HepG2 (cell line): Measurements from ENCODE around the gene CAPN10. TPM values are rescaled to one million over a fixed set of nuclear protein-coding genes. Genes with fewer than 3 reads are reported as not detected.

Source experiments
- ATAC-seq: fragments of 200-7000 bp; cut with Tn5 transposase; 3 replicates; pipeline ENCODE4 v1.9.1; 2020; ENCODE audit warnings: mild to moderate bottlenecking, moderate library complexity
- BruUV-seq: library from RNA; stranded (reverse); fragments of 400-500 nt; replicated peaks from 2 replicates; lab custom pipeline; 2021; lab: Mats Ljungman, UMichigan
- CTCF ChIA-PET: fragments of 300-600 bp; formaldehyde crosslinking; extraction: SDS; loops from one replicate; lab custom pipeline; 2021; ENCODE audit warnings: low total read pairs, inconsistent platforms, low intra/inter-chr PET ratio; lab: Yijun Ruan, JAX
- POLR2A ChIA-PET: fragments of 350-600 bp; sonication (Branson Sonifier 250); formaldehyde crosslinking; loops from one replicate; lab custom pipeline; 2020; ENCODE audit warnings: antibody characterized with exemption, inconsistent platforms; lab: Yijun Ruan, JAX
- DNase-seq: peaks from one replicate; pipeline ENCODE4 v3.0.0-alpha.2; 2015; ENCODE audit warnings: low spot score
- FAIRE-seq: peaks from 3 replicates; lab custom pipeline; 2011; peaks lifted over from hg19 to GRCh38; lab: Jason Lieb, UNC
- H2AFZ ChIP-seq: one replicate; pipeline ENCODE4 v1.6.1; 2011; ENCODE audit warnings: low read length, inconsistent platforms
- H3K27ac ChIP-seq: fragments of 300-600 bp; 3 replicates; pipeline ENCODE4 v1.8.0; 2011; ENCODE audit warnings: mixed run types, mild to moderate bottlenecking, mixed read lengths, low read length, inconsistent platforms; ENCODE audit not compliant: insufficient read depth; ENCODE audit errors: extremely low read length
- H3K27me3 ChIP-seq, 2 experiments: fragments of 200-600 bp in 1 of 2; 2 replicates in 1 of 2; 3 replicates in 1 of 2; pipeline versions ENCODE4 v1.6.0 to v1.8.0; 2011; ENCODE audit warnings: low read length in 2 of 2, mild to moderate bottlenecking in 2 of 2, moderate library complexity in 2 of 2, inconsistent platforms in 1 of 2; ENCODE audit not compliant: insufficient read depth in 2 of 2, control insufficient read depth in 1 of 2
- H3K36me3 ChIP-seq, 2 experiments: fragments of 200-600 bp in 1 of 2; replicated peaks in 1 of 2; 2 replicates in 1 of 2; 3 replicates in 1 of 2; pipeline versions ENCODE4 v1.5.1 to v1.8.0; 2011; ENCODE audit warnings: low read length in 2 of 2, inconsistent platforms in 1 of 2; ENCODE audit not compliant: insufficient read depth in 2 of 2, control insufficient read depth in 1 of 2
- H3K4me1 ChIP-seq: 2 replicates; pipeline ENCODE4 v1.5.1; 2012; ENCODE audit warnings: low read length, inconsistent platforms; ENCODE audit not compliant: insufficient read depth
- H3K4me2 ChIP-seq: 2 replicates; pipeline ENCODE4 v1.6.0; 2011; ENCODE audit warnings: low read depth, low read length, inconsistent platforms
- H3K4me3 ChIP-seq, 3 experiments: fragments of 200-600 bp in 1 of 3; sonication (generic), shearing (Covaris generic) in 1 of 3; replicated peaks in 1 of 3; 2 replicates each; pipeline ENCODE4 v1.5.1; 2011 to 2016; ENCODE audit warnings: low read length in 3 of 3, inconsistent platforms in 2 of 3, low read depth in 2 of 3, mild to moderate bottlenecking in 2 of 3, control low read depth in 1 of 3, mixed read lengths in 1 of 3; ENCODE audit not compliant: insufficient read depth in 1 of 3
- H3K79me2 ChIP-seq: one replicate; pipeline ENCODE4 v1.6.1; 2011; ENCODE audit warnings: low read length, inconsistent platforms; ENCODE audit not compliant: insufficient read depth
- H3K9ac ChIP-seq: 2 replicates; pipeline ENCODE4 v1.6.0; 2011; ENCODE audit warnings: mild to moderate bottlenecking, low read depth, low read length, inconsistent platforms; ENCODE audit not compliant: insufficient read depth
- H3K9me3 ChIP-seq: 2 replicates; pipeline ENCODE4 v1.5.1; 2012; ENCODE audit warnings: mild to moderate bottlenecking, low read length
- H4K20me1 ChIP-seq: 2 replicates; pipeline ENCODE4 v1.6.0; 2011; ENCODE audit warnings: inconsistent platforms, mild to moderate bottlenecking, low read length, moderate library complexity; ENCODE audit not compliant: insufficient read depth
- RBAK ChIP-seq: sonication (generic); formaldehyde crosslinking; IDR thresholded peaks from 2 replicates; pipeline ENCODE4 v1.5.1; 2020; ENCODE audit warnings: mild to moderate bottlenecking, missing genetic modification reagents
- ZNF281 ChIP-seq: sonication (generic); formaldehyde crosslinking; IDR thresholded peaks from 2 replicates; pipeline ENCODE4 v1.4.0; 2020; ENCODE audit warnings: missing genetic modification reagents, borderline replicate concordance
- ZNF446 ChIP-seq: sonication (generic); formaldehyde crosslinking; IDR thresholded peaks from 2 replicates; pipeline ENCODE4 v1.5.0; 2020; ENCODE audit warnings: mild to moderate bottlenecking, missing genetic modification reagents
- WGBS: methylation state at CpG from one replicate; pipeline ENCODE4 v1.1.6; 2017; ENCODE audit warnings: low lambda C conversion rate; 5-methylcytosine and 5-hydroxymethylcytosine counted together
- in situ Hi-C: cut with HindIII; loops from 2 replicates; pipeline ENCODE4 v1.10.0; 2017; ENCODE audit warnings: low pct_unique_long_range_greater_than_20kb; ENCODE audit not compliant: extremely low pct_ligation_motif_present
- intact Hi-C: fragments of 100-400 bp; cut with micrococcal nuclease; formaldehyde crosslinking; loops from one replicate; pipeline ENCODE4 v1.10.0; 2022; ENCODE audit not compliant: unreplicated experiment
- polyA plus RNA-seq, 8 experiments: library from polyadenylated mRNA; depleted of rRNA in 3 of 8; stranded (reverse) in 7 of 8; unstranded in 1 of 8; fragments of >200 nt; fragmentation: Illumina TruSeq in 4 of 8; extraction: Trizol in 4 of 8; gene quantifications; 2 replicates each; pipeline versions ENCODE4 v1.2.1 to v1.2.3, GENCODE V29; 2011 to 2016; ENCODE audit warnings: low read depth in 4 of 8, missing spikeins in 1 of 8, mixed read lengths in 1 of 8; ENCODE audit not compliant: insufficient read depth in 1 of 8
- total RNA-seq, 5 experiments: library from RNA; depleted of rRNA; stranded (reverse); fragments of >200 nt; fragmentation: Illumina TruSeq; extraction: Trizol; gene quantifications; 2 replicates each; pipeline ENCODE4 v1.2.3, GENCODE V29; 2016; ENCODE audit warnings: low read depth in 1 of 5
- TF ChIP-seq, protein P1 (sequence below): sonication (generic); formaldehyde crosslinking; IDR thresholded peaks from 2 replicates; pipeline ENCODE4 v1.5.0; 2020; ENCODE audit warnings: mild to moderate bottlenecking, missing genetic modification reagents
- TF ChIP-seq, protein P2 (sequence below): sonication (generic); formaldehyde crosslinking; IDR thresholded peaks from 2 replicates; pipeline ENCODE4 v1.4.0; 2020; ENCODE audit warnings: missing genetic modification reagents, mild to moderate bottlenecking, borderline replicate concordance

CAPN10 gene
- total and polyA plus RNA-seq, 2 of the 13 experiments (the other 11 are each of a cell fraction or from before 2014, with no cell fraction given): 27.6 to 32.4 TPM

DNA sequence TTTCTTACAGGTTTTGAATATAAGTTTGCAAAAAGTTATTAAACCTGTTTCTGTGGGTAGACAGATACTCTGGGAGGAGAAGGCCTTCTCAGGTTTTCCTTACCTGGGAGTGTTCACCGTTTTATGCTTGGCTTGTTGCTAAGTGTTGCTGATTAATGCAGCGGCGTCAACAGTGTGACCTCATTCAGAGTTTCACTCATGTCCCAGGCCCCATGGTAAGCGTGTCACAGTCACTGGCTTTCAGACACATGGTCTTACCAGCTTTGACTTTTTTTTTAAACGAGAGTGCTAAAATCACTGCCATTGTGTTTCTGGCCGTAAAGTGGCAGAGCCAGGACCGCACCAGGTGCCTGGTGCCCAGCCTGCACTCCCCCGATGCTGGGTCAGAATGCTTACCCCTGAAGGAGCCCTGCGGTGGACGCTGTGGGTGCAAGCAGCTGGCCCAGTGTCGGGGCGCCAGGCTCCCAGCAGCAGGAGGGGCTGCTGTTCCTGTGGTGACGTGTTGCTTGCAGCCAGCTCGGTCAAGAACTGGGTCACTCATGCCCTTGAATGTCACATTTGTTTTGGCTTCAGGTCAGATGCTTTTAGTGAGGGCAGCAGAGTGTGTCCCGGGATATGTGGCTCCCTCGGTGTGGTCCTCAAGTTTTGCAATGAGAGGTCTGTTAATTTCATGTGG lies 3.5 kb downstream of the CAPN10 start (continued):
- TF ChIP-seq ZNF281 (CRISPR knock-in tag): no peak

DNA sequence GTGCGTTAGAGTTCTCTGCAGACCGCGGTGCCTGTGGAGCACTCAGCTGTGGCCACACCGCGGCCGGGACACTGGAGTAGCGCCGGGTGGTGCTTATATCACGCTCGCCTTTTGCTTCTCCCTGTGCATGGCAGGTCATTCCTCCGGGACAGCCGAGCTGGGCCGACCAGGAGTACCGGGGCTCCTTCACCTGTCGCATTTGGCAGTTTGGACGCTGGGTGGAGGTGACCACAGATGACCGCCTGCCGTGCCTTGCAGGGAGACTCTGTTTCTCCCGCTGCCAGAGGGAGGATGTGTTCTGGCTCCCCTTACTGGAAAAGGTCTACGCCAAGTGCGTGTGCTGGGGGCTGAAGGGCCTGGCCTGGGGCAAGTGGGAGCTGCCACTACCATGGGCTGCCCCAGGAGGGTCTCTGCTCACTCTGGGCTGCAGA lies 4.2 kb downstream of the CAPN10 start:
- no TSS peak for BruUV-seq
- TF ChIP-seq RBAK (CRISPR knock-in tag): no peak
- TF ChIP-seq, protein P1, sequence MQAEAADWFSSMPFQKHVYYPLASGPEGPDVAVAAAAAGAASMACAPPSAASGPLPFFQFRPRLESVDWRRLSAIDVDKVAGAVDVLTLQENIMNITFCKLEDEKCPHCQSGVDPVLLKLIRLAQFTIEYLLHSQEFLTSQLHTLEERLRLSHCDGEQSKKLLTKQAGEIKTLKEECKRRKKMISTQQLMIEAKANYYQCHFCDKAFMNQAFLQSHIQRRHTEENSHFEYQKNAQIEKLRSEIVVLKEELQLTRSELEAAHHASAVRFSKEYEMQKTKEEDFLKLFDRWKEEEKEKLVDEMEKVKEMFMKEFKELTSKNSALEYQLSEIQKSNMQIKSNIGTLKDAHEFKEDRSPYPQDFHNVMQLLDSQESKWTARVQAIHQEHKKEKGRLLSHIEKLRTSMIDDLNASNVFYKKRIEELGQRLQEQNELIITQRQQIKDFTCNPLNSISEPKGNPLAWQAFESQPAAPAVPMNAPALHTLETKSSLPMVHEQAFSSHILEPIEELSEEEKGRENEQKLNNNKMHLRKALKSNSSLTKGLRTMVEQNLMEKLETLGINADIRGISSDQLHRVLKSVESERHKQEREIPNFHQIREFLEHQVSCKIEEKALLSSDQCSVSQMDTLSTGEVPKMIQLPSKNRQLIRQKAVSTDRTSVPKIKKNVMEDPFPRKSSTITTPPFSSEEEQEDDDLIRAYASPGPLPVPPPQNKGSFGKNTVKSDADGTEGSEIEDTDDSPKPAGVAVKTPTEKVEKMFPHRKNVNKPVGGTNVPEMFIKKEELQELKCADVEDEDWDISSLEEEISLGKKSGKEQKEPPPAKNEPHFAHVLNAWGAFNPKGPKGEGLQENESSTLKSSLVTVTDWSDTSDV (CRISPR knock-in tag): no peak
- TF ChIP-seq, protein P2, sequence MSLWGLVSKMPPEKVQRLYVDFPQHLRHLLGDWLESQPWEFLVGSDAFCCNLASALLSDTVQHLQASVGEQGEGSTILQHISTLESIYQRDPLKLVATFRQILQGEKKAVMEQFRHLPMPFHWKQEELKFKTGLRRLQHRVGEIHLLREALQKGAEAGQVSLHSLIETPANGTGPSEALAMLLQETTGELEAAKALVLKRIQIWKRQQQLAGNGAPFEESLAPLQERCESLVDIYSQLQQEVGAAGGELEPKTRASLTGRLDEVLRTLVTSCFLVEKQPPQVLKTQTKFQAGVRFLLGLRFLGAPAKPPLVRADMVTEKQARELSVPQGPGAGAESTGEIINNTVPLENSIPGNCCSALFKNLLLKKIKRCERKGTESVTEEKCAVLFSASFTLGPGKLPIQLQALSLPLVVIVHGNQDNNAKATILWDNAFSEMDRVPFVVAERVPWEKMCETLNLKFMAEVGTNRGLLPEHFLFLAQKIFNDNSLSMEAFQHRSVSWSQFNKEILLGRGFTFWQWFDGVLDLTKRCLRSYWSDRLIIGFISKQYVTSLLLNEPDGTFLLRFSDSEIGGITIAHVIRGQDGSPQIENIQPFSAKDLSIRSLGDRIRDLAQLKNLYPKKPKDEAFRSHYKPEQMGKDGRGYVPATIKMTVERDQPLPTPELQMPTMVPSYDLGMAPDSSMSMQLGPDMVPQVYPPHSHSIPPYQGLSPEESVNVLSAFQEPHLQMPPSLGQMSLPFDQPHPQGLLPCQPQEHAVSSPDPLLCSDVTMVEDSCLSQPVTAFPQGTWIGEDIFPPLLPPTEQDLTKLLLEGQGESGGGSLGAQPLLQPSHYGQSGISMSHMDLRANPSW: no peak
- no peak for TF ChIP-seq ZNF446 (CRISPR knock-in tag)
- FAIRE-seq (no peak), ATAC-seq (no peak), DNase-seq (no peak)
- no peak overlapping the region for H3K9ac ChIP-seq
- no peak overlapping the region for H3K4me2 ChIP-seq
- H3K9me3 ChIP-seq: no peaks in the 10 kb centered on the region
- H2AFZ ChIP-seq: no peak overlapping the region
- H3K27ac ChIP-seq: no peak overlapping the region
- H3K36me3 ChIP-seq: peaks cover 22 to 36% of the 10 kb centered on the region in 2 experiments
- H3K79me2 ChIP-seq: peaks cover 39% of the 10 kb centered on the region
- ChIA-PET POLR2A (no interaction called here), CTCF (no interaction called here)
- 98% methylated on average over 21 of the region's 21 CpGs for WGBS
- intact Hi-C loops (no loop called here), in situ Hi-C loops (no loop called here)
- H3K4me3 ChIP-seq: no peak overlapping the region
- peaks cover 0 to 2% of the 10 kb centered on the region in 2 experiments; a peak in 1 of 5 replicates for H3K27me3 ChIP-seq
- peaks cover 7% of the 10 kb centered on the region; the same call in 1 of the 2 replicates for H4K20me1 ChIP-seq
- H3K4me1 ChIP-seq: peaks cover 26% of the 10 kb centered on the region
